ENCODE data around the gene MRPS24.

The MRPS24 gene

DNA sequence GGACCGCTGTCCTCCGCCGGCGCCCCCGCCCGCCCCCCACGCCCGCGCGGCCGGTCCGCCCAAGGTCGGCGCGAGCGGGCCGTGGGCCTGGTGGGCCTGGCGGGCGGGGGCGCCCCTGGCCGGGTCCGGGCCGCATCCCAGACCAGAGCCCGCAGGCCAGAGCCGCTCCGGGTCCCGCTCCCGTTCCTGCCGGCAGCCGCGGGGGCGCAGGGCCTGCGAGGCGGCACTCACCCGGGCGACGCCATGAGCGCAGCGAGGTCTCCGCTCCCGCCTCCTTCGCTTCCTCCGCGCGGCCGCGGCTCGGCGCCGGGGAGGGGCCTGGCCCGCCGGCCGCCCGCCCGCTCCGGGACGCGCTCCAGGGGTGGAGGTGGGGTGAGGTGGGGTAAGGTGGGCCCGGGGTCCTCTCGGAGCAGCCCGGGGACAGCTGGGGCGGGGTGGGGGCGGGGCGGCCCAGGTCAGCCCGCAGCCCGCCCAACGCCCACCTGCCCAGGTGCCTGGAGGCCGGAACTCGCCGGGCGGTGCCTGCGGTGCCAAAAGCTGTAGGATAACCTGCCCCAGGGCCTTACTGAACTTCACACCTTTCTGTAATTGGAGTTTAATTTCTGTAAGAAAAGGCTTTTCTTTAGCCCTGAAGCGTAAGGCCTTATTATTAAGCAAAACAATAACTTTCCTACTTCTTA is 37.2 kb upstream of the MRPS24 start, which contains the start of gene URGCP:
TSS of gene URGCP (minus strand) at position 266 of the 680 bp plus-strand sequence. CDS start at position 245, 21 bp downstream.
- peak; percentile 86 for ATAC-seq
- TF ChIP-seq ZFP3 (CRISPR knock-in tag; IDR thresholded peaks at IDR 0.05), result no peak
- TF ChIP-seq RARB (CRISPR knock-in tag; IDR thresholded peaks at IDR 0.05), result no peak
- TF ChIP-seq GLIS3 (CRISPR knock-in tag; IDR thresholded peaks at IDR 0.05), result no peak
- TF ChIP-seq BACH2 (CRISPR knock-in tag; IDR thresholded peaks at IDR 0.05; ENCODE audit: borderline replicate concordance), result no peak
- TF ChIP-seq, protein P1, sequence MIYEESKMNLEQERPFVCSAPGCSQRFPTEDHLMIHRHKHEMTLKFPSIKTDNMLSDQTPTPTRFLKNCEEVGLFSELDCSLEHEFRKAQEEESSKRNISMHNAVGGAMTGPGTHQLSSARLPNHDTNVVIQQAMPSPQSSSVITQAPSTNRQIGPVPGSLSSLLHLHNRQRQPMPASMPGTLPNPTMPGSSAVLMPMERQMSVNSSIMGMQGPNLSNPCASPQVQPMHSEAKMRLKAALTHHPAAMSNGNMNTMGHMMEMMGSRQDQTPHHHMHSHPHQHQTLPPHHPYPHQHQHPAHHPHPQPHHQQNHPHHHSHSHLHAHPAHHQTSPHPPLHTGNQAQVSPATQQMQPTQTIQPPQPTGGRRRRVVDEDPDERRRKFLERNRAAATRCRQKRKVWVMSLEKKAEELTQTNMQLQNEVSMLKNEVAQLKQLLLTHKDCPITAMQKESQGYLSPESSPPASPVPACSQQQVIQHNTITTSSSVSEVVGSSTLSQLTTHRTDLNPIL (CRISPR knock-in tag; IDR thresholded peaks at IDR 0.05; ENCODE audit: low read depth), result no peak
- TF ChIP-seq SNAI2 (CRISPR knock-in tag; IDR thresholded peaks at IDR 0.05), result no peak

DNA sequence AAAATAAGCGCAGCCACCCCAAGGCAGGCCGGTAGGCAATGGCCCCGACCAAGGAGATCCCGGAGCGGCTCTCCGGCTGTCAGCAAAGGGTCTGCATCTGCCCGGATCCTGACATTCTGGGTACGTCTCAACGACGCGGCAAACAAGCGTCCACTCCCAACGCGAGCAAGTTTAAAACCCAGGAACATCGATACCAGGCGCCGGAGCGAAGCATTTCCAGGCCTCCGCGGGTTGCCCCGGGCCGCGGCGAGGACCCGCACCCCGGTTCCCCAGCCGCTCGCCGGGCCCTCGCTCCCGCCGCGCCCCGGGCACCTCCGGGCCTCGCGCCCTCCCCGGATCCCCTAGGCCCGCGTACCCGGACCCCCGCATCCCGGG is 36.6 kb upstream of the MRPS24 start:
- TF ChIP-seq ZNF70 (CRISPR knock-in tag; IDR thresholded peaks at IDR 0.05) (no peak), OSR1 (CRISPR knock-in tag; IDR thresholded peaks at IDR 0.05) (no peak), BACH2 (CRISPR knock-in tag; IDR thresholded peaks at IDR 0.05; ENCODE audit: borderline replicate concordance) (no peak), ZC3H10 (CRISPR knock-in tag; IDR thresholded peaks at IDR 0.05) (no peak), CSDC2 (CRISPR knock-in tag; IDR thresholded peaks at IDR 0.05) (no peak), RARB (CRISPR knock-in tag; IDR thresholded peaks at IDR 0.05) (no peak), SNAI2 (CRISPR knock-in tag; IDR thresholded peaks at IDR 0.05) (no peak)
- TF ChIP-seq, protein P1 (CRISPR knock-in tag; IDR thresholded peaks at IDR 0.05; ENCODE audit: low read depth), result no peak

DNA sequence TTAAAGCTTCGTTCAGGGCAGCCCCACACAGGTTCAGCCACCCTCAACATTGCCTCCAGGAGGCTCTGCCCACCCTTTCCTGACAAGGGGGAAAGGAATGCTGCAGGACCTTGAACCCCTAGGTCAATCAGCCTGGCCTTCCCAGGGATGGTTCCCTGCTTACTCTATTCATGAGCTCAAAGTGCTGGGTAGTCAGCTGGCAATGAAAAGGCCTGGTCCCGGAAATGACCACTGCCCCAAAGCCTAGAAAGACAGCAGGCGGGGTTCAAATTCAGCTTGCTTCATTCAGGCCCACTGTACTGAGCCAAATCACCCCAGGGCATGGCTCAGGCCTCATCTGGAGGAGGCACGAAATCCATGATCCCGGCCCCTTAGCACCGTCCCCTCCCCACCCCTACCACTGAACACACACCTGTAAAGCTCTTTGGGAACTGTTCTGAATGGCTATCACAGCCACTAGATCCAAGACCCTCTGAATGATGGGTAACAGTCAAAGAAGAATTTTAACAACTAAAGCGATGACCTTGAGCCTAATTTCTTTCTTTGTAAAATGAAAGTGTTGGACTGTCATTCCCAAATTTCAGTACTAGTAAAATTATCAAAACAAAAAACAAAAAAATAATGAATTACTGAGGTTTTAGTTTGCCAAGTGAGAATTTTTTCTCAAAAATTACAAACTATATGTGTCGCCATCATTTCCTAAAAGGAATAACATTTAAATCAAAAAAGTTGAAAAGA is 36.1 kb upstream of the MRPS24 start:
- no peak for TF ChIP-seq ESRRG (CRISPR knock-in tag; IDR thresholded peaks at IDR 0.05)
- TF ChIP-seq, protein P2, sequence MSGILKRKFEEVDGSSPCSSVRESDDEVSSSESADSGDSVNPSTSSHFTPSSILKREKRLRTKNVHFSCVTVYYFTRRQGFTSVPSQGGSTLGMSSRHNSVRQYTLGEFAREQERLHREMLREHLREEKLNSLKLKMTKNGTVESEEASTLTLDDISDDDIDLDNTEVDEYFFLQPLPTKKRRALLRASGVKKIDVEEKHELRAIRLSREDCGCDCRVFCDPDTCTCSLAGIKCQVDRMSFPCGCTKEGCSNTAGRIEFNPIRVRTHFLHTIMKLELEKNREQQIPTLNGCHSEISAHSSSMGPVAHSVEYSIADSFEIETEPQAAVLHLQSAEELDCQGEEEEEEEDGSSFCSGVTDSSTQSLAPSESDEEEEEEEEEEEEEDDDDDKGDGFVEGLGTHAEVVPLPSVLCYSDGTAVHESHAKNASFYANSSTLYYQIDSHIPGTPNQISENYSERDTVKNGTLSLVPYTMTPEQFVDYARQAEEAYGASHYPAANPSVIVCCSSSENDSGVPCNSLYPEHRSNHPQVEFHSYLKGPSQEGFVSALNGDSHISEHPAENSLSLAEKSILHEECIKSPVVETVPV (CRISPR knock-in tag; IDR thresholded peaks at IDR 0.05), result no peak
- TF ChIP-seq SNAI2 (CRISPR knock-in tag; IDR thresholded peaks at IDR 0.05), result no peak
- no peak for TF ChIP-seq ZNF70 (CRISPR knock-in tag; IDR thresholded peaks at IDR 0.05)
- no peak for TF ChIP-seq TCF4 (CRISPR knock-in tag; IDR thresholded peaks at IDR 0.05; ENCODE audit: borderline replicate concordance)
- TF ChIP-seq, protein P1 (CRISPR knock-in tag; IDR thresholded peaks at IDR 0.05; ENCODE audit: low read depth), result no peak
- TF ChIP-seq GLIS3 (CRISPR knock-in tag; IDR thresholded peaks at IDR 0.05), result no peak
- peak; percentile 33 for ATAC-seq

More for the DNA sequence above, 36.6 kb upstream of the MRPS24 start:
- peak; percentile 73 for ATAC-seq

DNA sequence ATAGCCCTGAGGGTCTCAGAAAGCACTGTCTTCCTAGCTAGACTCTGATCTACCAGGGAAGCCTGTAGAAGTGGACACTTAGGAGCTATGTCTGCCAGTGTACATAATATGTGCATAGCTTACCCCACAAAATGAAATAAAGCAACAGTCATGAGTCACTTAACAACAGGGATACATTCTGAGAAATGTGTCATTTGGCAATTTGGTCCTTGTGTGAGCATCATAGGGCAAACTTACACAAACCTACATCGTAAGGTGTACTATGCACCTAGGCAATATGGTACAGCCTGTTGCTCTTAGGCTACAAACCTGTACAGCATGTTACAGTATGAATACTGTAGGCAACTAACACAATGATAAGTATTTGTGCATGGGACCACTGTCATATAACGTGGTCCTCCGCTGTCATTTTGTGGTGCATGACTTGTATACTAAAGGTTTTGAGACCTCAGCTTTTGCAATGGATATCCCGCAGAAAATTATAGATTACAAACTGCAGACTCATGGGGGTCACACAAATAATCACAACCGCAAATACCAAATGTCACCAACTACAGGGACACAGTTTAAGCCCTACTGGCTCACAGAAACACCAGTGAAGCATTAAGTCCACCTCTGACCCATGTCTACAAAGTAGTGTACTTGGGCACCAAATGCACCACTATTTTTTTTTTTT is 35.4 kb upstream of the MRPS24 start:
- no peak for TF ChIP-seq SNAI2 (CRISPR knock-in tag; IDR thresholded peaks at IDR 0.05)
- no peak for TF ChIP-seq ZFP30 (CRISPR knock-in tag; IDR thresholded peaks at IDR 0.05)
- TF ChIP-seq GLIS3 (CRISPR knock-in tag; IDR thresholded peaks at IDR 0.05), result no peak

DNA sequence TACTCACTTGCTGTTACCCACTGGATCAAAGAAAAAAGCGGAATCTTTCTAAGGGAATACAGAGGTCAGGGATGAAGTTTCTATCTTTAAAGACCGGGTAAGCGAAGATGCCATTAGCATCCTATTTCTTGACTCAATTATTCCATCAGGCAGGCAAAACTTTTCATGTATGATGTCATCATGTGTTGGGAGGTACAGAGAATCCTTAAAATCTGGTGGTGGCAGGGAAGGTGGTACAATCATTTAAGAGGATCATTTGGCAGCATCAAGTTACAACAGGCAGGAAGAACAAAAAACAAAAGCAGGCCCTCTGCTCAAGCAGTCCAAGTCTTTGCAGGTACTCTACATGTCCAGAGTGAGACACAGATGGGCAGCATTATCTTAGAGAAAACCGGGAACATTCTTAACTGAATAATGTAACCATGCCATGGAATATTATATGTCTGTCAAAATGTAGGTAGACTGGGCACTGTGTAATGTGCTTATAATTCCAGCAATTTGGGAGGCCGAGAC is 33.3 kb upstream of the MRPS24 start:
- no peak for ATAC-seq
- TF ChIP-seq ZNF8 (CRISPR knock-in tag; IDR thresholded peaks at IDR 0.05) (no peak), TOX (CRISPR knock-in tag; IDR thresholded peaks at IDR 0.05; ENCODE audit: borderline replicate concordance) (no peak), ZNF565 (CRISPR knock-in tag; conservative IDR thresholded peaks at IDR 0.05; ENCODE audit: low read depth) (no peak), ESRRG (CRISPR knock-in tag; IDR thresholded peaks at IDR 0.05) (no peak), CSDC2 (CRISPR knock-in tag; IDR thresholded peaks at IDR 0.05) (no peak), RARB (CRISPR knock-in tag; IDR thresholded peaks at IDR 0.05) (no peak), SNAI2 (CRISPR knock-in tag; IDR thresholded peaks at IDR 0.05) (no peak), ZFP3 (CRISPR knock-in tag; IDR thresholded peaks at IDR 0.05) (no peak), ISL1 (CRISPR knock-in tag; IDR thresholded peaks at IDR 0.05) (no peak)
- TF ChIP-seq, protein P3, sequence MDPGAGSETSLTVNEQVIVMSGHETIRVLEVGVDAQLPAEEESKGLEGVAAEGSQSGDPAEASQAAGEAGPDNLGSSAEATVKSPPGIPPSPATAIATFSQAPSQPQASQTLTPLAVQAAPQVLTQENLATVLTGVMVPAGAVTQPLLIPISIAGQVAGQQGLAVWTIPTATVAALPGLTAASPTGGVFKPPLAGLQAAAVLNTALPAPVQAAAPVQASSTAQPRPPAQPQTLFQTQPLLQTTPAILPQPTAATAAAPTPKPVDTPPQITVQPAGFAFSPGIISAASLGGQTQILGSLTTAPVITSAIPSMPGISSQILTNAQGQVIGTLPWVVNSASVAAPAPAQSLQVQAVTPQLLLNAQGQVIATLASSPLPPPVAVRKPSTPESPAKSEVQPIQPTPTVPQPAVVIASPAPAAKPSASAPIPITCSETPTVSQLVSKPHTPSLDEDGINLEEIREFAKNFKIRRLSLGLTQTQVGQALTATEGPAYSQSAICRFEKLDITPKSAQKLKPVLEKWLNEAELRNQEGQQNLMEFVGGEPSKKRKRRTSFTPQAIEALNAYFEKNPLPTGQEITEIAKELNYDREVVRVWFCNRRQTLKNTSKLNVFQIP (CRISPR knock-in tag; IDR thresholded peaks at IDR 0.05; ENCODE audit: borderline replicate concordance, low read depth), result no peak
- TF ChIP-seq, protein P1 (CRISPR knock-in tag; IDR thresholded peaks at IDR 0.05; ENCODE audit: low read depth), result no peak
- TF ChIP-seq, protein P4, sequence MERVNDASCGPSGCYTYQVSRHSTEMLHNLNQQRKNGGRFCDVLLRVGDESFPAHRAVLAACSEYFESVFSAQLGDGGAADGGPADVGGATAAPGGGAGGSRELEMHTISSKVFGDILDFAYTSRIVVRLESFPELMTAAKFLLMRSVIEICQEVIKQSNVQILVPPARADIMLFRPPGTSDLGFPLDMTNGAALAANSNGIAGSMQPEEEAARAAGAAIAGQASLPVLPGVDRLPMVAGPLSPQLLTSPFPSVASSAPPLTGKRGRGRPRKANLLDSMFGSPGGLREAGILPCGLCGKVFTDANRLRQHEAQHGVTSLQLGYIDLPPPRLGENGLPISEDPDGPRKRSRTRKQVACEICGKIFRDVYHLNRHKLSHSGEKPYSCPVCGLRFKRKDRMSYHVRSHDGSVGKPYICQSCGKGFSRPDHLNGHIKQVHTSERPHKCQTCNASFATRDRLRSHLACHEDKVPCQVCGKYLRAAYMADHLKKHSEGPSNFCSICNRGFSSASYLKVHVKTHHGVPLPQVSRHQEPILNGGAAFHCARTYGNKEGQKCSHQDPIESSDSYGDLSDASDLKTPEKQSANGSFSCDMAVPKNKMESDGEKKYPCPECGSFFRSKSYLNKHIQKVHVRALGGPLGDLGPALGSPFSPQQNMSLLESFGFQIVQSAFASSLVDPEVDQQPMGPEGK (CRISPR knock-in tag; IDR thresholded peaks at IDR 0.05; ENCODE audit: borderline replicate concordance), result no peak

More for the DNA sequence above, 35.4 kb upstream of the MRPS24 start:
- no peak for ATAC-seq
